K562 (cell line): Measurements from ENCODE around the gene VIPR1. TPM values are rescaled to one million over a fixed set of nuclear protein-coding genes. Genes with fewer than 3 reads are reported as not detected.

Experiments used
- ATAC-seq: fragments of 200-7000 bp; cut with Tn5 transposase; 3 replicates; pipeline ENCODE4 v1.9.1; 2020; ENCODE audit warnings: moderate library complexity
- BruUV-seq: library from RNA; stranded (reverse); fragments of 400-500 nt; replicated peaks from 2 replicates; lab custom pipeline; 2021; lab: Mats Ljungman, UMichigan
- CTCF ChIA-PET: fragments of 300-600 bp; formaldehyde crosslinking; extraction: SDS; loops from one replicate; lab custom pipeline; 2021; ENCODE audit warnings: low intra/inter-chr PET ratio; lab: Yijun Ruan, JAX
- POLR2A ChIA-PET: fragments of 300-600, 350-650 bp; sonication (Branson Sonifier 250); formaldehyde crosslinking; extraction: SDS; loops from one replicate; lab custom pipeline; 2021; ENCODE audit warnings: antibody characterized with exemption, inconsistent platforms; lab: Yijun Ruan, JAX
- DNase-seq, 4 experiments: peaks; one replicate each; pipeline versions ENCODE4 v3.0.0 to v3.0.0-alpha.2; 2011 to 2018; ENCODE audit warnings: low spot score in 3 of 4, mixed read lengths in 3 of 4; ENCODE audit errors: extremely low read depth in 1 of 4
- FAIRE-seq: peaks from 2 replicates; lab custom pipeline; 2011; peaks lifted over from hg19 to GRCh38; lab: Jason Lieb, UNC
- H2AFZ ChIP-seq: 2 replicates; pipeline ENCODE4 v1.6.0; 2011; ENCODE audit warnings: low read depth, low read length, control low read depth, inconsistent platforms
- H3K27ac ChIP-seq: fragments of 200-600 bp; 3 replicates; pipeline ENCODE4 v1.8.0; 2011; ENCODE audit warnings: low read depth, mild to moderate bottlenecking, control low read depth, inconsistent platforms, low read length, moderate library complexity, mixed read lengths; ENCODE audit errors: extremely low read depth
- H3K27me3 ChIP-seq, 2 experiments: fragments of 300-600 bp in 1 of 2; 2 replicates in 1 of 2; 3 replicates in 1 of 2; pipeline versions ENCODE4 v1.6.0 to v1.8.0; 2011; ENCODE audit warnings: inconsistent platforms in 2 of 2, low read length in 2 of 2, mild to moderate bottlenecking in 1 of 2, mixed read lengths in 1 of 2, moderate library complexity in 1 of 2; ENCODE audit not compliant: control insufficient read depth in 2 of 2, insufficient read depth in 2 of 2
- H3K36me3 ChIP-seq: fragments of 300-600 bp; 3 replicates; pipeline ENCODE4 v1.8.0; 2011; ENCODE audit warnings: mild to moderate bottlenecking, low read length, inconsistent platforms; ENCODE audit not compliant: control insufficient read depth, insufficient read depth
- H3K4me1 ChIP-seq, 2 experiments: fragments of 200-600 bp in 1 of 2; replicated peaks in 1 of 2; 2 replicates in 1 of 2; 3 replicates in 1 of 2; pipeline versions ENCODE4 v1.5.1 to v1.8.0; 2011; ENCODE audit warnings: inconsistent platforms in 2 of 2, low read length in 2 of 2, mild to moderate bottlenecking in 1 of 2, mixed read lengths in 1 of 2, moderate library complexity in 1 of 2; ENCODE audit not compliant: control insufficient read depth in 2 of 2, insufficient read depth in 2 of 2
- H3K4me2 ChIP-seq: 2 replicates; pipeline ENCODE4 v1.6.1; 2011; ENCODE audit warnings: low read length, control low read depth, inconsistent platforms, mixed read lengths; ENCODE audit not compliant: insufficient read depth
- H3K4me3 ChIP-seq: fragments of 200-600 bp; sonication (generic), shearing (Covaris generic); 2 replicates; pipeline ENCODE4 v1.5.1; 2016; ENCODE audit warnings: control low read depth, inconsistent platforms
- H3K79me2 ChIP-seq: fragments of 200-600 bp; 3 replicates; pipeline ENCODE4 v1.8.0; 2011; ENCODE audit warnings: low read length, inconsistent platforms; ENCODE audit not compliant: control insufficient read depth, insufficient read depth
- H3K9ac ChIP-seq, 2 experiments: 2 replicates each; pipeline versions ENCODE4 v1.6.0 to v1.6.1; 2011; ENCODE audit warnings: low read depth in 2 of 2, low read length in 2 of 2, control low read depth in 1 of 2, inconsistent platforms in 1 of 2, mild to moderate bottlenecking in 1 of 2, mixed read lengths in 1 of 2; ENCODE audit not compliant: insufficient read depth in 1 of 2
- H3K9me1 ChIP-seq: one replicate; pipeline ENCODE4 v1.6.0; 2011; ENCODE audit warnings: inconsistent platforms, mild to moderate bottlenecking, low read length, moderate library complexity; ENCODE audit not compliant: control insufficient read depth, insufficient read depth
- H3K9me3 ChIP-seq: replicated peaks from 2 replicates; pipeline ENCODE4 v1.5.1; 2011; ENCODE audit warnings: low read depth, low read length, inconsistent platforms; ENCODE audit not compliant: control insufficient read depth, insufficient read depth
- H4K20me1 ChIP-seq: replicated peaks from 2 replicates; pipeline ENCODE4 v1.6.1; 2011; ENCODE audit warnings: low read length, inconsistent platforms, mixed read lengths; ENCODE audit not compliant: control insufficient read depth, insufficient read depth
- C11orf30 ChIP-seq: fragments of 450-650 bp; IDR thresholded peaks from 2 replicates; pipeline ENCODE4 v1.6.1; 2016; ENCODE audit warnings: low read depth, mild to moderate bottlenecking
- FOXK2 ChIP-seq, 2 experiments: fragments of 450-650 bp; IDR thresholded peaks in 1 of 2; conservative IDR thresholded peaks in 1 of 2; 2 replicates each; pipeline ENCODE4 v1.6.1; 2016; ENCODE audit warnings: low read depth in 2 of 2, mild to moderate bottlenecking in 1 of 2
- HDAC6 ChIP-seq: IDR thresholded peaks from 2 replicates; pipeline ENCODE4 v1.6.1; 2012; ENCODE audit warnings: low read depth, mild to moderate bottlenecking, control low read depth, inconsistent platforms, low read length, moderate library complexity
- HMBOX1 ChIP-seq: sonication (generic); IDR thresholded peaks from 2 replicates; pipeline ENCODE4 v1.6.1; 2016
- HMG20A ChIP-seq: fragments of 450-650 bp; formaldehyde crosslinking; conservative IDR thresholded peaks from 2 replicates; pipeline ENCODE4 v1.4.0; 2020; ENCODE audit warnings: mild to moderate bottlenecking, mixed read lengths
- KLF1 ChIP-seq: fragments of 450-650 bp; IDR thresholded peaks from 2 replicates; pipeline ENCODE4 v1.6.1; 2016; ENCODE audit warnings: missing genetic modification characterization, missing compliant biosample characterization
- LARP7 ChIP-seq: fragments of 450-650 bp; IDR thresholded peaks from 2 replicates; pipeline ENCODE4 v1.6.1; 2016
- POU5F1 ChIP-seq: fragments of 150-350 bp; IDR thresholded peaks from 2 replicates; pipeline ENCODE4 v1.6.1; 2014; ENCODE audit warnings: borderline replicate concordance, low read length, low read depth, mild to moderate bottlenecking; ENCODE audit not compliant: partially characterized antibody
- PTTG1 ChIP-seq: fragments of 450-650 bp; IDR thresholded peaks from 2 replicates; pipeline ENCODE4 v1.6.1; 2016; ENCODE audit warnings: low read depth, mild to moderate bottlenecking, missing genetic modification characterization, missing compliant biosample characterization
- REST ChIP-seq, 2 experiments: fragments of 450-650 bp; formaldehyde crosslinking in 1 of 2; IDR thresholded peaks; 2 replicates each; pipeline versions ENCODE4 v1.4.0 to v1.6.1; 2014 to 2020; ENCODE audit warnings: mild to moderate bottlenecking in 2 of 2, borderline replicate concordance in 1 of 2, low read depth in 1 of 2
- ZNF395 ChIP-seq: fragments of 200-800 bp; sonication (Bioruptor generic); IDR thresholded peaks from 2 replicates; pipeline ENCODE4 v1.6.1; 2017; ENCODE audit warnings: missing genetic modification characterization, missing compliant biosample characterization
- ZNF507 ChIP-seq: conservative IDR thresholded peaks from 2 replicates; pipeline ENCODE4 v1.6.1; 2017; ENCODE audit warnings: missing genetic modification characterization, missing compliant biosample characterization
- in situ Hi-C: fragments of 300-500 bp; cut with MboI; formaldehyde crosslinking; loops from 4 replicates; pipeline ENCODE4 v1.15.0; 2018; ENCODE audit warnings: inconsistent platforms, mixed read lengths
- intact Hi-C: fragments of 100-400 bp; cut with micrococcal nuclease; formaldehyde crosslinking; loops from 2 replicates; pipeline ENCODE4 v1.14.2; 2022
- polyA plus RNA-seq, 8 experiments: library from polyadenylated mRNA; depleted of rRNA in 4 of 8; stranded (reverse) in 5 of 8; unstranded in 3 of 8; fragments of >200 nt; fragmentation: Nextera tagmentation in 2 of 8; fragmentation: Illumina TruSeq in 1 of 8; extraction: Ambion mirVana in 2 of 8; extraction: Trizol in 1 of 8; gene quantifications; 2 replicates each; pipeline versions ENCODE4 v1.2.1 to v1.2.3, GENCODE V29; 2011 to 2014; ENCODE audit warnings: inconsistent platforms in 1 of 8, missing spikeins in 1 of 8
- total RNA-seq, 7 experiments: library from RNA; depleted of rRNA in 6 of 7; stranded (reverse); fragments of >200 nt in 6 of 7; fragmentation: Illumina TruSeq in 2 of 7; extraction: Trizol in 2 of 7; gene quantifications; 2 replicates each; pipeline versions ENCODE4 v1.2.1 to v1.2.3, GENCODE V29; 2011 to 2021; ENCODE audit warnings: low replicate concordance in 1 of 7

VIPR1 gene
- total and polyA plus RNA-seq, 9 of the 15 experiments (the other 6 are each of a cell fraction or from before 2014, with no cell fraction given) = 0.04 to 0.38 (median 0.12) TPM; not detected in 3

- no TSS peak for BruUV-seq
- FAIRE-seq = no peak
- Histone ChIP-seq H3K27me3 (no peaks in the 10 kb centered on the region), H3K9ac (no peak overlapping the region), H3K4me3 (no peak overlapping the region), H3K9me1 (no peaks in the 10 kb centered on the region), H3K79me2 (no peaks in the 10 kb centered on the region), H3K4me2 (no peak overlapping the region), H4K20me1 (no peaks in the 10 kb centered on the region), H3K9me3 (no peaks in the 10 kb centered on the region), H2AFZ (no peak overlapping the region), H3K4me1 (no peaks in the 10 kb centered on the region), H3K27ac (no peak overlapping the region), H3K36me3 (no peaks in the 10 kb centered on the region)
- no peak for ATAC-seq
- ChIA-PET POLR2A (no interaction called here), CTCF (no interaction called here)
- no peak for DNase-seq
- in situ Hi-C loops (no loop called here), intact Hi-C loops (no loop called here)
- TF ChIP-seq HMG20A (CRISPR knock-in tag) = no peak
- no peak for TF ChIP-seq FOXK2 (conservative IDR thresholded peaks at IDR 0.05 in 1 of 2, IDR thresholded peaks at IDR 0.05 in 1 of 2; ENCODE audit: low read depth in 2 of 2)
- no peak for TF ChIP-seq HDAC6
- TF ChIP-seq POU5F1 = no peak
- TF ChIP-seq REST (IDR thresholded peaks at IDR 0.05; ENCODE audit: borderline replicate concordance) = no peak
- TF ChIP-seq REST (CRISPR knock-in tag; IDR thresholded peaks at IDR 0.05; ENCODE audit: low read depth) = no peak
- no peak for TF ChIP-seq HMBOX1
- TF ChIP-seq C11orf30 = no peak
- no peak for TF ChIP-seq PTTG1
- no peak for TF ChIP-seq ZNF507 (tag)
- TF ChIP-seq KLF1 = no peak
- TF ChIP-seq ZNF395 (CRISPR knock-in tag) = no peak
- no peak for TF ChIP-seq LARP7
Observed at GRCh38 chr3:42459151-42459550, 43.3 kb upstream of the VIPR1 start.
